HEK293 (cell line): ENCODE data around the gene SIPA1.

Experiments used
- PRDM10 ChIP-seq: fragments of 450-650 bp; formaldehyde crosslinking; IDR thresholded peaks from 2 replicates; pipeline ENCODE4 v1.5.1; 2016; ENCODE audit warnings: missing biosample characterization, missing genetic modification characterization
- ZNF274 ChIP-seq, 2 experiments: fragments of 200-500 bp in 1 of 2; fragments of 450-650 bp in 1 of 2; sonication (Bioruptor generic) in 1 of 2; formaldehyde crosslinking in 1 of 2; IDR thresholded peaks; 2 replicates each; pipeline versions ENCODE4 v1.5.1 to v1.6.1; 2014 to 2016; ENCODE audit warnings: borderline replicate concordance in 1 of 2, inconsistent platforms in 1 of 2, low read length in 1 of 2, missing biosample characterization in 1 of 2, missing genetic modification characterization in 1 of 2

DNA sequence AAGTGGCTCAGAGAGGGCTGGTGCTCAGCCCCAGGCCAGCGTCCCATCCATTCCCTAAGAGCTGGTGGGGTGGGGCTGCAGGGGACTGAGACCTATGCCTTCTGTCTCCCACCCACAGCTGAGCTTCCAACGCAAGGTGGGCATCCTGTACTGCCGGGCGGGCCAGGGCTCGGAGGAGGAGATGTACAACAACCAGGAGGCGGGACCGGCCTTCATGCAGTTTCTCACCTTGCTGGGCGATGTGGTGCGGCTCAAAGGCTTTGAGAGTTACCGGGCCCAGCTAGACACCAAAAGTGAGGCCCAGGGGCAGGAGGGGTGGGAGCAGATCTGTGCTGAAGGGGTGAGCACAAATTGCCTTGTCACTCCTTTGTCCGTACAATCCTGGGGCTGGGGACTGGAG lies 6.9 kb downstream of the SIPA1 start:
- TF ChIP-seq ZNF274 (IDR thresholded peaks at IDR 0.05; ENCODE audit: low read length) (no peak), ZNF274 (tag by site-specific recombination; IDR thresholded peaks at IDR 0.05; ENCODE audit: borderline replicate concordance) (no peak), PRDM10 (no peak)
